ENCODE data around the gene TTC39A.
"Not testable (repeated sequence)": the region's sequence is repeated elsewhere in the genome, so short reads cannot be mapped to it uniquely, and the experiment has no call there.

TTC39A gene

GRCh38 chr1:51252366-51252765 is 78.0 kb downstream of the TTC39A start:
- H3K36me3 ChIP-seq (ENCODE audit: insufficient read depth, low read length) = no peaks in the 10 kb centered on the region
- H3F3A ChIP-seq (ENCODE audit: low read depth) = no peaks in the 10 kb centered on the region
- no peak overlapping the region for H3K9ac ChIP-seq (ENCODE audit: low read depth, low read length, poor library complexity, severe bottlenecking)
- H3K27me3 ChIP-seq (ENCODE audit: insufficient read depth, low read length, poor library complexity, severe bottlenecking) = no peaks in the 10 kb centered on the region
- H4K20me1 ChIP-seq (ENCODE audit: insufficient read depth, low read length, poor library complexity, severe bottlenecking) = peaks cover 43% of the 10 kb centered on the region
- no peak overlapping the region for H3K4me3 ChIP-seq (ENCODE audit: low read length, poor library complexity, severe bottlenecking)
- H3K4me1 ChIP-seq (ENCODE audit: insufficient read depth, low read length, poor library complexity, severe bottlenecking) = peaks cover 10% of the 10 kb centered on the region
- no peaks in the 10 kb centered on the region for H3K9me2 ChIP-seq (replicated peaks; ENCODE audit: low read depth, low read length)
- H2AFZ ChIP-seq (ENCODE audit: low read length) = no peak overlapping the region
- H3K79me2 ChIP-seq (ENCODE audit: insufficient read depth, low read length) = peaks cover 96% of the 10 kb centered on the region
- H3K9me3 ChIP-seq (ENCODE audit: insufficient read depth, low read depth, low read length) = no peaks in the 10 kb centered on the region
- TF ChIP-seq EZH2phosphoT487 (IDR thresholded peaks at IDR 0.05; ENCODE audit: borderline replicate concordance) = no peak
- TF ChIP-seq CTCF (conservative IDR thresholded peaks at IDR 0.05; ENCODE audit: low read length) = no peak
- no peak overlapping the region for H3K4me2 ChIP-seq (ENCODE audit: low read depth, low read length, poor library complexity, severe bottlenecking)

GRCh38 chr1:51251165-51251564 is 79.2 kb downstream of the TTC39A start:
- H3K9me3 ChIP-seq (ENCODE audit: insufficient read depth, low read depth, low read length) = not testable (repeated sequence)
- H3K79me2 ChIP-seq (ENCODE audit: insufficient read depth, low read length) = peaks cover 96% of the 10 kb centered on the region

GRCh38 chr1:51250729-51251128 is 79.6 kb downstream of the TTC39A start:
- not testable (repeated sequence) for H2AFZ ChIP-seq (ENCODE audit: low read length); H3K9me3 ChIP-seq (ENCODE audit: insufficient read depth, low read depth, low read length); H3K4me2 ChIP-seq (ENCODE audit: low read depth, low read length, poor library complexity, severe bottlenecking); H3K27me3 ChIP-seq (ENCODE audit: insufficient read depth, low read length, poor library complexity, severe bottlenecking); H3K9me2 ChIP-seq (replicated peaks; ENCODE audit: low read depth, low read length); H3F3A ChIP-seq (ENCODE audit: low read depth); H3K4me3 ChIP-seq (ENCODE audit: low read length, poor library complexity, severe bottlenecking); H3K36me3 ChIP-seq (ENCODE audit: insufficient read depth, low read length); H3K9ac ChIP-seq (ENCODE audit: low read depth, low read length, poor library complexity, severe bottlenecking)
- Histone ChIP-seq H4K20me1 (ENCODE audit: insufficient read depth, low read length, poor library complexity, severe bottlenecking) (peaks cover 51% of the 10 kb centered on the region), H3K4me1 (ENCODE audit: insufficient read depth, low read length, poor library complexity, severe bottlenecking) (peaks cover 13% of the 10 kb centered on the region), H3K79me2 (ENCODE audit: insufficient read depth, low read length) (peaks cover 96% of the 10 kb centered on the region)

More at GRCh38 chr1:51251165-51251564, 79.2 kb downstream of the TTC39A start:
- H3K9me2 ChIP-seq (replicated peaks; ENCODE audit: low read depth, low read length); H3K4me3 ChIP-seq (ENCODE audit: low read length, poor library complexity, severe bottlenecking); H3K27me3 ChIP-seq (ENCODE audit: insufficient read depth, low read length, poor library complexity, severe bottlenecking); H3K4me2 ChIP-seq (ENCODE audit: low read depth, low read length, poor library complexity, severe bottlenecking); H3K9ac ChIP-seq (ENCODE audit: low read depth, low read length, poor library complexity, severe bottlenecking); H2AFZ ChIP-seq (ENCODE audit: low read length); H3K36me3 ChIP-seq (ENCODE audit: insufficient read depth, low read length); H3F3A ChIP-seq (ENCODE audit: low read depth): not testable (repeated sequence)
- H3K4me1 ChIP-seq (ENCODE audit: insufficient read depth, low read length, poor library complexity, severe bottlenecking) = peaks cover 13% of the 10 kb centered on the region
- peaks cover 51% of the 10 kb centered on the region for H4K20me1 ChIP-seq (ENCODE audit: insufficient read depth, low read length, poor library complexity, severe bottlenecking)

GRCh38 chr1:51249445-51249844 is 80.9 kb downstream of the TTC39A start:
- no peaks in the 10 kb centered on the region for H3K36me3 ChIP-seq (ENCODE audit: insufficient read depth, low read length)
- H3K9me2 ChIP-seq (replicated peaks; ENCODE audit: low read depth, low read length) = no peaks in the 10 kb centered on the region
- H2AFZ ChIP-seq (ENCODE audit: low read length) = no peak overlapping the region
- H3F3A ChIP-seq (ENCODE audit: low read depth) = no peaks in the 10 kb centered on the region
- TF ChIP-seq CTCF (conservative IDR thresholded peaks at IDR 0.05; ENCODE audit: low read length) = no peak
- TF ChIP-seq EZH2phosphoT487 (IDR thresholded peaks at IDR 0.05; ENCODE audit: borderline replicate concordance) = no peak
- no peaks in the 10 kb centered on the region for H3K27me3 ChIP-seq (ENCODE audit: insufficient read depth, low read length, poor library complexity, severe bottlenecking)
- H3K4me1 ChIP-seq (ENCODE audit: insufficient read depth, low read length, poor library complexity, severe bottlenecking) = peaks cover 13% of the 10 kb centered on the region
- H4K20me1 ChIP-seq (ENCODE audit: insufficient read depth, low read length, poor library complexity, severe bottlenecking) = peaks cover 40% of the 10 kb centered on the region
- H3K4me3 ChIP-seq (ENCODE audit: low read length, poor library complexity, severe bottlenecking) = no peak overlapping the region
- H3K9ac ChIP-seq (ENCODE audit: low read depth, low read length, poor library complexity, severe bottlenecking) = no peak overlapping the region
- no peak overlapping the region for H3K4me2 ChIP-seq (ENCODE audit: low read depth, low read length, poor library complexity, severe bottlenecking)
- no peaks in the 10 kb centered on the region for H3K9me3 ChIP-seq (ENCODE audit: insufficient read depth, low read depth, low read length)
- H3K79me2 ChIP-seq (ENCODE audit: insufficient read depth, low read length) = peaks cover 98% of the 10 kb centered on the region
